GM12878 (cell line): ENCODE data around the gene OLIG2. TPM values are rescaled to one million over a fixed set of nuclear protein-coding genes. Genes with fewer than 3 reads are reported as not detected.

ENCODE experiments used
- ATAC-seq: fragments of 200-7000 bp; cut with Tn5 transposase; 3 replicates; pipeline ENCODE4 v1.9.1; 2020; ENCODE audit warnings: mild to moderate bottlenecking, moderate library complexity
- BruUV-seq: library from RNA; stranded (reverse); fragments of 400-500 nt; replicated peaks from 2 replicates; lab custom pipeline; 2021; lab: Mats Ljungman, UMichigan
- CTCF ChIA-PET: fragments of 300-600 bp; sonication (Branson Sonifier 250); formaldehyde crosslinking; extraction: SDS; loops from one replicate; lab custom pipeline; 2021; ENCODE audit warnings: inconsistent platforms; lab: Yijun Ruan, JAX
- POLR2A ChIA-PET: fragments of 350-600 bp; formaldehyde crosslinking; extraction: SDS; loops from one replicate; lab custom pipeline; 2021; ENCODE audit warnings: inconsistent platforms; lab: Charles Lee
- RAD21 ChIA-PET: fragments of 300-600 bp; sonication (Branson Sonifier 250); formaldehyde crosslinking; loops from one replicate; lab custom pipeline; 2023; ENCODE audit warnings: antibody characterized with exemption; ENCODE audit not compliant: unreplicated experiment; lab: Charles Lee
- SMC1A ChIA-PET: fragments of 300-600 bp; sonication (Branson Sonifier 250); formaldehyde crosslinking; loops from one replicate; lab custom pipeline; 2023; ENCODE audit not compliant: unreplicated experiment, uncharacterized antibody; lab: Charles Lee
- DNase-seq: peaks from one replicate; pipeline ENCODE4 v3.0.0-alpha.2; 2011; ENCODE audit warnings: low read depth, low spot score
- FAIRE-seq: peaks from 3 replicates; lab custom pipeline; 2011; peaks lifted over from hg19 to GRCh38; lab: Jason Lieb, UNC
- H2AFZ ChIP-seq: 2 replicates; pipeline ENCODE4 v1.6.0; 2011; ENCODE audit warnings: low read depth, low read length, control low read depth; ENCODE audit not compliant: control insufficient read depth
- H3K27ac ChIP-seq: 2 replicates; pipeline ENCODE4 v1.5.1; 2011; ENCODE audit warnings: control low read depth; ENCODE audit not compliant: control insufficient read depth, insufficient read depth
- H3K27me3 ChIP-seq, 2 experiments: replicated peaks in 1 of 2; 2 replicates each; pipeline versions ENCODE4 v1.6.0 to v1.6.1; 2011; ENCODE audit warnings: low read length in 1 of 2; ENCODE audit not compliant: control insufficient read depth in 2 of 2, insufficient read depth in 2 of 2
- H3K36me3 ChIP-seq, 2 experiments: 2 replicates each; pipeline ENCODE4 v1.5.1; 2011; ENCODE audit warnings: low read length in 1 of 2; ENCODE audit not compliant: control insufficient read depth in 2 of 2, insufficient read depth in 2 of 2
- H3K4me1 ChIP-seq: 2 replicates; pipeline ENCODE4 v1.6.1; 2011; ENCODE audit warnings: mild to moderate bottlenecking, low read length, moderate library complexity, mixed read lengths; ENCODE audit not compliant: control insufficient read depth, insufficient read depth
- H3K4me2 ChIP-seq: 2 replicates; pipeline ENCODE4 v1.6.0; 2011; ENCODE audit warnings: control low read depth; ENCODE audit not compliant: control insufficient read depth, insufficient read depth
- H3K4me3 ChIP-seq: fragments of 200-600 bp; sonication (generic); 2 replicates; pipeline ENCODE4 v1.5.1; 2016
- H3K79me2 ChIP-seq: 2 replicates; pipeline ENCODE4 v1.6.0; 2011; ENCODE audit warnings: low read length; ENCODE audit not compliant: control insufficient read depth, insufficient read depth
- H3K9ac ChIP-seq: 2 replicates; pipeline ENCODE4 v1.8.0; 2011; ENCODE audit warnings: low read length, control low read depth, mixed read lengths; ENCODE audit not compliant: control insufficient read depth, insufficient read depth
- H3K9me3 ChIP-seq: replicated peaks from 3 replicates; pipeline ENCODE4 v1.5.1; 2011; ENCODE audit warnings: mild to moderate bottlenecking, low read length; ENCODE audit not compliant: control insufficient read depth, insufficient read depth
- H4K20me1 ChIP-seq: 2 replicates; pipeline ENCODE4 v1.6.0; 2011; ENCODE audit not compliant: control insufficient read depth, insufficient read depth
- ASH2L ChIP-seq: fragments of 300-600, 200-600 bp; sonication (generic); IDR thresholded peaks from 2 replicates; pipeline ENCODE4 v1.6.1; 2017; ENCODE audit warnings: low read depth, mild to moderate bottlenecking, borderline replicate concordance
- CHD1 ChIP-seq: IDR thresholded peaks from 2 replicates; pipeline ENCODE4 v1.6.1; 2012; ENCODE audit warnings: low read depth, low read length, improper control_type of control experiment
- CHD2 ChIP-seq: IDR thresholded peaks from 2 replicates; pipeline ENCODE4 v1.6.1; 2011; ENCODE audit warnings: low read depth, low read length, improper control_type of control experiment, borderline replicate concordance
- HDAC2 ChIP-seq: fragments of 200-600 bp; sonication (generic); IDR thresholded peaks from 2 replicates; pipeline ENCODE4 v1.6.1; 2017
- HSF1 ChIP-seq: fragments of 150-350 bp; IDR thresholded peaks from 2 replicates; pipeline ENCODE4 v1.6.1; 2014; ENCODE audit warnings: mild to moderate bottlenecking, low read depth, low read length
- NFXL1 ChIP-seq: fragments of 450-650 bp; IDR thresholded peaks from 2 replicates; pipeline ENCODE4 v1.6.1; 2017; ENCODE audit warnings: antibody characterized with exemption, mild to moderate bottlenecking, borderline replicate concordance
- NKRF ChIP-seq: fragments of 450-650 bp; conservative IDR thresholded peaks from 2 replicates; pipeline ENCODE4 v1.6.1; 2017; ENCODE audit warnings: mild to moderate bottlenecking, moderate library complexity
- PAX8 ChIP-seq: fragments of 450-650 bp; IDR thresholded peaks from 2 replicates; pipeline ENCODE4 v1.6.1; 2017; ENCODE audit warnings: mild to moderate bottlenecking, moderate library complexity
- POLR2AphosphoS2 ChIP-seq: IDR thresholded peaks from 2 replicates; pipeline ENCODE4 v1.6.1; 2011; ENCODE audit warnings: low read depth, mild to moderate bottlenecking, low read length, improper control_type of control experiment, moderate library complexity
- POLR2AphosphoS5 ChIP-seq: IDR thresholded peaks from 2 replicates; pipeline ENCODE4 v1.6.1; 2011; ENCODE audit warnings: mild to moderate bottlenecking, low read length, inconsistent platforms
- RAD21 ChIP-seq: IDR thresholded peaks from 2 replicates; pipeline ENCODE4 v1.6.1; 2011; ENCODE audit warnings: mild to moderate bottlenecking, low read depth, low read length, moderate library complexity; ENCODE audit not compliant: insufficient read depth
- SMAD1 ChIP-seq: fragments of 450-650 bp; IDR thresholded peaks from 2 replicates; pipeline ENCODE4 v1.6.1; 2018; ENCODE audit warnings: mild to moderate bottlenecking, low read depth; ENCODE audit not compliant: partially characterized antibody
- SREBF2 ChIP-seq: IDR thresholded peaks from 2 replicates; pipeline ENCODE4 v1.6.1; 2012; ENCODE audit warnings: mild to moderate bottlenecking, low read length
- SUZ12 ChIP-seq: fragments of 200-600 bp; sonication (generic); IDR thresholded peaks from one replicate; pipeline ENCODE4 v1.6.1; 2018; ENCODE audit warnings: antibody characterized with exemption, mild to moderate bottlenecking; ENCODE audit not compliant: unreplicated experiment
- USF2 ChIP-seq: IDR thresholded peaks from 2 replicates; pipeline ENCODE4 v1.6.1; 2011; ENCODE audit warnings: low read depth, low read length, improper control_type of control experiment, borderline replicate concordance
- WGBS: methylation state at CpG from one replicate; pipeline ENCODE4 v1.1.6; 2016; ENCODE audit warnings: low lambda C conversion rate; ENCODE audit not compliant: insufficient replicate concordance, insufficient coverage; ENCODE audit errors: missing lambda C conversion rate; 5-methylcytosine and 5-hydroxymethylcytosine counted together
- in situ Hi-C: fragments of 300-500 bp; cut with MboI; formaldehyde crosslinking; loops from 9 replicates; pipeline ENCODE4 v1.14.3; 2018; ENCODE audit warnings: mixed read lengths
- intact Hi-C: fragments of 100-400 bp; cut with micrococcal nuclease; formaldehyde crosslinking; loops from one replicate; pipeline ENCODE4 v1.14.2; 2022; ENCODE audit not compliant: unreplicated experiment
- polyA plus RNA-seq, 11 experiments: library from polyadenylated mRNA; depleted of rRNA in 4 of 11; unstranded in 6 of 11; stranded (reverse) in 5 of 11; fragments of >200 nt; fragmentation: Nextera tagmentation in 4 of 11; fragmentation: Illumina TruSeq in 1 of 11; extraction: Ambion mirVana in 4 of 11; extraction: Trizol in 1 of 11; gene quantifications; 1 replicate in 1 of 11; 2 replicates in 10 of 11; pipeline versions ENCODE4 v1.2.1 to v1.2.3, GENCODE V29; 2011 to 2016; ENCODE audit warnings: inconsistent platforms in 2 of 11, missing spikeins in 2 of 11, low read depth in 1 of 11
- total RNA-seq, 4 experiments: library from RNA; depleted of rRNA in 3 of 4; stranded (reverse); fragments of >200 nt in 3 of 4; fragmentation: Illumina TruSeq in 1 of 4; extraction: Trizol in 1 of 4; gene quantifications; 2 replicates each; pipeline versions ENCODE4 v1.2.1 to v1.2.3, GENCODE V29; 2013 to 2021

Gene OLIG2
- total and polyA plus RNA-seq, 10 of the 15 experiments (the other 5 are each of a cell fraction or from before 2014, with no cell fraction given), result not detected

- Histone ChIP-seq H2AFZ (no peak overlapping the region), H3K79me2 (no peaks in the 10 kb centered on the region), H3K9me3 (no peaks in the 10 kb centered on the region), H3K36me3 (no peaks in the 10 kb centered on the region), H3K27ac (no peak overlapping the region), H3K27me3 (peaks cover 0 to 3% of the 10 kb centered on the region in 2 experiments; a peak in 2 of 4 replicates), H4K20me1 (no peaks in the 10 kb centered on the region), H3K9ac (no peak overlapping the region), H3K4me3 (no peak overlapping the region), H3K4me1 (no peaks in the 10 kb centered on the region)
- in situ Hi-C loops, result no loop called here
- ChIA-PET CTCF (no interaction called here), SMC1A (no interaction called here), RAD21 (no interaction called here), POLR2A (no interaction called here)
- intact Hi-C loops, result no loop called here
- ATAC-seq (no peak), FAIRE-seq (no peak)
- 53% methylated on average over 5 of the region's 5 CpGs for WGBS
- BruUV-seq, result no TSS peak
- no peak for TF ChIP-seq HDAC2
- TF ChIP-seq CHD1, result no peak
- TF ChIP-seq USF2, result no peak
- no peak for TF ChIP-seq SMAD1
- TF ChIP-seq NFXL1, result no peak
- TF ChIP-seq ASH2L, result no peak
- no peak for TF ChIP-seq CHD2
- TF ChIP-seq POLR2AphosphoS2, result no peak
- TF ChIP-seq, all 136 proteins: peak for 0
- no peak overlapping the region for H3K4me2 ChIP-seq
- no peak for DNase-seq
These were observed 21.5 kb downstream of the OLIG2 start for GRCh38 chr21:33047231-33047630.

GRCh38 chr21:33051925-33052324, 26.2 kb downstream of the OLIG2 start:
- no peak for DNase-seq
- Histone ChIP-seq H3K36me3 (no peaks in the 10 kb centered on the region), H4K20me1 (no peaks in the 10 kb centered on the region), H2AFZ (no peak overlapping the region), H3K9me3 (no peaks in the 10 kb centered on the region), H3K79me2 (no peaks in the 10 kb centered on the region), H3K4me3 (no peak overlapping the region), H3K27ac (no peak overlapping the region), H3K4me2 (no peak overlapping the region), H3K27me3 (peaks cover 0 to 3% of the 10 kb centered on the region in 2 experiments; a peak in 2 of 4 replicates), H3K4me1 (no peaks in the 10 kb centered on the region), H3K9ac (no peak overlapping the region)
- no peak for ATAC-seq
- 67% methylated on average over 16 of the region's 16 CpGs for WGBS
- in situ Hi-C loops, result no loop called here
- intact Hi-C loops, result no loop called here
- ChIA-PET RAD21 (no interaction called here), CTCF (no interaction called here), POLR2A (no interaction called here), SMC1A (no interaction called here)
- FAIRE-seq, result no peak
- BruUV-seq, result no TSS peak
- TF ChIP-seq NKRF (no peak), SUZ12 (no peak), PAX8 (no peak), SREBF2 (no peak), HSF1 (no peak), POLR2AphosphoS5 (no peak), RAD21 (no peak)
